ENCODE data around the gene BCDIN3D. TPM values are rescaled to one million over a fixed set of nuclear protein-coding genes. Genes with fewer than 3 reads are reported as not detected.

BCDIN3D gene
- total RNA-seq, 1 donor from 2014 or later: 2.7 TPM

DNA sequence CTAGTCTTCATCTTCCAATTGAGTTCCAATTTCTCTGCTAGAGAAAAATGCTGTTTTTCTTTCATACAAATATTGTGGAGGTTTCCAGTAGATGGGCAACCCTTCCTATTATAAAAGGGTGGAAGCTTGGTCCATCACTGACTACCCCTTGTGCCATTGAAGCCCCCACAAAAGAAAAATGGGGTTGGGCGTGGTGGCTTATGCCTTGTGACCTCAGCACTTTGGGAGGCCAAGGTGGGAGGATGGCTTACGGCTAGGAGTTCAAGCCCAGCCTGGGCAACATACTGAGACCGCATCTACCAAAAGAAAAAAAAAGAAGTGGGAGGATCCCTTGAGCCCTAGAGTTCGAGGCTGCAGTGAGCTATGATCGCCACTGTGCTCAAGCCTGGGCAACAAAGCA lies 37.5 kb downstream of the BCDIN3D start:
- DNase-seq (no peak), ATAC-seq (no peak)
- intact Hi-C loops (cut with micrococcal nuclease): no loop called here

DNA sequence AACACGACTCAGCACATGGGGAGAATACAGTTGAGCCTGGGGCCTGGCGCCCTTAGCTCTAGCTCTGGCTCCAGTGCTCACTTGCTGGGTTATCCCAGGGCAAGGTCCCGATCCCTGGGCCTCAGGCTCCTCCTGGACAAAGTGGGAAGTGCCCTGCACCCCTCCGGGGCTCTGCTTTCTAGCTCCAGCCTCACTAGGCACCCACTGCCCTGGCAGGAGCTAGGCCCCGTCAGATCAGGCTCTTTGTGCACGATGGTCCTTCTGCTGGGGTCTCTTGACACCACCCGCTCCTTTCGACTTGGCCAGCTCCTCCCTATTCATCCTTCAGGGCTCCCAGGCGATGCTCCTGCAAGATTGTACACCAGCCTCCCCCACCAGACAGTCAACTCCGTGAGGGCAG lies 38.1 kb downstream of the BCDIN3D start:
- ATAC-seq: no peak
- no peak for DNase-seq
- intact Hi-C loops (cut with micrococcal nuclease): no loop called here

DNA sequence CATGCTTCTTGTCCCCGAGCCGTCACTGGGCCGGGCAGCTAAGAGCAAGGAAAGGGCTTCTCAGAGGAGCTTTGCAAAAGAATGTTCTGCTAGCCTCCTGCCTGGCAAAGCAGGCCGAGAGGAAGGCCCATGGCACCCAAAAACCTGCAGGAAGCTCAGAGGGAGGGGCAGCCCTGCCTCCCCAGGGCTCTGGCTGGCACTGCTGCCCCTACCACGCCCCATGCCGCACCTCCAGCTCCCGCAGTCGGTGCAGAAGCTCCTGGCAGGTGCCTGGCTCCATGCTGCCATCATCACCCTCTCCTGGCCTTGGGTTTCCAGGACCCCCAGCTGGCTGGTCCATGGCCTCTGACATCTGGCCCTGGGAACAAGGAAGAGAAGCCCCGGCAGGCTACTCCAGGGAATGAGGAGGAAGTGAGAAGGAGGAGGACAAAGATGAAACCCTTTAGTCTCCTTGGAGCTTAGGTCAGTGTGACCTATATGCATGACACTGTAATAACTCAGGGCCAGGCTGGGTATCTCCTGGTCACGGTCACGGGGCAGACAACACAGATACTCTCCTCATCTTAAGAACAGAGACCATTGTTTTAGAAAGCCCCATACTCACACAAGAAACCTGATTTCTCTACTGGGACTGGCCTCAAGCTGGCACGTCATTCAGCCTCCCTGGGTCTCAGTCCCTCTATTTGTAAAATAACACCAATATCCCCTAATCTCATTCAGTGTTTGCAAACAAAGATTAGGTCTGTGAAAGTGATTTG lies 39.0 kb downstream of the BCDIN3D start:
- no peak for ATAC-seq
- no peak for DNase-seq

DNA sequence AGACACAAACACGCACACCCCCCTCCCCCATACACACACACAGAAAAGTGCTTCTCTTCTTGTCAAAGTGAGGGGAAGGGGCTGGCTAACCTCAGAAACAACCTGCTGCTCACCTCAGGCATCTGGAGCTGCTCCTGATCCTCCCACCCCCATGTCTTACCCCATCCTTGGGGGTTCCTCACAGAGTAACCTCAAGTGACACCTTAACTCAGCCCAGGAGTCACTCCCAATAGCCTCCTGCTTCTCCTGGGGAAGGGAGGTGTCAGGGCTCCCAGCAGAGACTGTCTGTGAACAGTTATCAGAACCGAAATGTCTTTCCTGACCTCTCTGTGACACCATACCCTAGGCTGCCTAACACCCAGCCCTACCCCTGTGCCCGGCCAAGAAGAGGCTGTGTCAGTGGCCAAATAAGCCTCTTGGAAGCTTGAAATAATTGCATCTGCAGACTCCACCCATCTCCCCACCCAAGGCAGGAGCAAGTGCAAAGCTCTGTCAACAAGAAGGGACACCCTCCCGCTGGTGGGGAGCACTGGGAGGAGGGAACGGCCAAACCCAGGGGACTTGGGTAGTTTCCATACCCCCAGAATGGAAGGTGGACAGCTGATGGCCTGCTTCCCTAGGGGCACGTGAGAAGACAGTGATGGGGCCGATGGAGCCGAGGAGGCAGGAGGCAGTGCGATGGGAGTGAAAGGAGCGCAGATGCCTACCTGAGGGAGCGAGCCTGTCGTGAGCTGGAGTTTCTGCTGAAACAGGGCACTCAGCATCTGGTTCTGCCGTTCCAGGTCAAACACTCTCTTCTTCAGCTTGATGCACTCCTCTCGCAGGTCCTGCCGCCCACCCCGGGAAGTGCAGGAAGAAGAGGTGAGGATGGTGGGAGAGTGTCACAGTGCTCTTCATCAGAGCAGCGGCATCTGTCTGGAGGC lies 41.5 kb downstream of the BCDIN3D start:
- intact Hi-C loops (cut with micrococcal nuclease): no loop called here
- DNase-seq (no peak), ATAC-seq (peak; percentile 69)

More for the DNA sequence above, 39.0 kb downstream of the BCDIN3D start:
- intact Hi-C loops (cut with micrococcal nuclease): no loop called here

DNA sequence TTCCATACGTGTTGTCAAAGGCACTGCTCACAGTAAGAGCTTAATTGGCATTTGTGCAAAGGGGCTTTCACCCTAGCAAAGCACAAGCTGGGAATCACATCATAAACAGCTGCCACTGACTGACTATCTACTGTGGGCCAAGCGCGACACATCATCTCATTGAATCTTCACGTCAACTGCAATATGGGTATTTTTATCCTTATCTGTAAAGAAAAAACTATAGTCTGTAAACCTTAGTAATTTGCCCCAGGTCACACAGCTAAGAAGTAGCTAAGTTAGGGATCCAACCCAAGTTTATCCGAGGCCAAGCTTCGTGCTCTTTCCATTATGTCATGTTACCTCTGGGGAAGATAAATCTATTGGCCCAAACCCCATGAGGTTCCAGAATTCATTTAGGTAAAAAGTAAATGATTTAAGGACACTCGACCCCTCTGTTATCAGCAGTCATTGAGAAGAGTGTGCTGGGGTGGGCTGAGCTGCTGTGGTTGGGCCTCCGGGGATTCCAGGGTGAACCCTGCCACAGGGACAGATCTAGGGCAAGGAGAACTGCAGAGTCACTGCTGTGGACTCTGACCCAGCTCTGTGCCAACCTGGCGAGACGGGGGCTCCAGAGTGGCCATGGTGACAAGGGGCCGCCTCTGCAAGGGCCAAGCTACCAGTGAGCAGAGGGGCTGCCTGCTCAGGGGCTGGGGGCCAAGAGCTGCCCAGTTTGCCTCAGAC lies 42.3 kb downstream of the BCDIN3D start:
- DNase-seq (no peak), ATAC-seq (peak; percentile 67)
- intact Hi-C loops (cut with micrococcal nuclease): no loop called here

DNA sequence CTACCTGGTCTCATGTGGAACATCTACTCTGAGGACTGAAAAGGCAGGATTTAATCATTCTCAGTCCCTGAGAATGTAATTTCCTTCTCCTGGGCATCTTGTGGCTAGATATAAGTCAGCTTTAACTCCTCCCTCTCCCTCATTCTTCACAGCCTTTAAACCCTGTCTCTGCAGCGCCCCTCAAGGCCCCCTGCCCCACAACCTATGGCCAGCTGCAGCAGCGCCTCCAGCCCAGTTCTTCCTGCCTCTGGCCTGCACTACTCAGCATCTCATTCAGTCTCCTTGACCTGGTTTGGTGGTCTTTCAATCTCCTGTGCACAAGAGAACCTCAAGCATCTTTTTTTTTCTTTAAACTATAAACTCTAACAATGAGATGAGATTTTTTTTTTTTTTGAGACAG lies 44.0 kb downstream of the BCDIN3D start:
- intact Hi-C loops (cut with micrococcal nuclease): no loop called here
- ATAC-seq: no peak
- DNase-seq: no peak

DNA sequence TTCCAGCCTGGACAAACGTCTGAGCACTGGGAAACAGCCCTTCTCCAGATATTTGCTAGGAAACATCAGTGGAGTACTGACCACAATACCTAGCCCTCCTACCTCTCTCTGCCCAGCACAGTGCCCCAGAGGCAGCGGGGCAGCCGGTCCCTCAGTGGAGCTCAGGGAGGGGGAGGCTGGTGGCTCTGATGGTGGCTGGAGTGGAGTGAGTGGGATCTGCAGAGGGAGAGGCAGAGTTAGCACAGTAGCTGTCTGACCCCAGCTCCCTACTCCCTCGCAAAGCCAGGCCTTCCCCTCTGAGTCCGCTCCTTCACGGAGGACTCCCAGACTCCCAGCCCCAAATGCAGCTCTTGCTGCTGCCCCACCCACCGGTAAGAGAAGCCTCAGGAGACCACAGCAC lies 44.7 kb downstream of the BCDIN3D start:
- intact Hi-C loops (cut with micrococcal nuclease): no loop called here
- no peak for DNase-seq

DNA sequence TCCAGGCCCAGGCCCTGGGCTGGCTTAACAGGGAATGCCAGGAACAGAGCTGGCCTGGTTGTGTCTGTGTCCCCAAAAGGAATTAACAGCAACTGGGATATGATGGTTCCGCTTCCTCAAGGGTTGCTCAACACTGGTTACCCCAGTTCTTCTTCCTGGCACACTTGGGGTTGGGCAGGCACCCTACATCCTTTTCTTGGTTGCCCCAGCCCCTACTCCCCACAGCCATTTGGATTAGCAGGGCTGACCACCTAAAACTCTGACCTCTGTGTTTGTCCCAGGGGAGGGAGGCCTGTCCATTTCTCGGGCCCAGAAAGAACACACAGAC lies 45.5 kb downstream of the BCDIN3D start:
- no peak for DNase-seq
- intact Hi-C loops (cut with micrococcal nuclease): no loop called here
- no peak for ATAC-seq

More for the DNA sequence above, 44.7 kb downstream of the BCDIN3D start:
- ATAC-seq: no peak

DNA sequence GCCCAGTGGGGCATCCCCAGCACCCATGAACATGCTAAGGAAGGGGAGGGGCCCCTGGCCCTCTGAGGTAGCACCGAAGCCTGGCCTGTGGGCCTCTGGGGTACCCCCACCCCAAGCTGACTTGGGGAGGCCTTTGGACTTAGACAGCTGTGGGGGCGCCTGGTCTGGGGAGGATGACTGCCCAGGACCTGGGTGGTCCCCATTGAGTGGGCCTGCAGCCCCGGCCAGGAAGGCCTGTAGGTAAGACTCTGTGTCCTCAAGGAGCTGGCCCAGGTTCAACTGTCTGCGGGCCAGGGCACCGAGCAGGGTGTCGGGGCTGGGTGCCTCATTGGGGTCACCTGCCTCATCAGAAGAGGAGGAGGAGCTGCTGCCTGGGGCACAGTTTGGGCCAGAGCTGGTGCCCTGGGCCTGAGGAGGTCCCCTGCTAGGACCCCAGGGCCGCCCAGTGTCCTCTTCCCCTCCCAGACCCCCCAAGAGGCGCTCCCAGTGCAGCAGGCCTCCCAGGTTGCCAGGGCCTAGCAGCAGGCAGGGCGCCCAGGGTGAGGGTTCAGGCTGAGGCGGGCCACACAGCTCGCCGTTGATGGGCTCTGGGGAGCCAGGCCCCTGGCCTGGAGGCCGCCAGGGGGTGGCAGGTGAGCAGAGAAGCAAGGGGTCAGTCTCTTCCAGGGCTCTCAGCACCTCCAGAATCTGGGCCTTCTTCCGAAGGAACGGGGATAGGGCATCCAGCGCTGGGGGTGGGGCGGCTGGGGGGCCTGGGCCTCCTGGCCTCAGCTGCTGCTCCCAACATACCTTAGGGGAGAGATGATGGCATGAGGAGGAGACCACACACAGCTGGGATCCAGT lies 46.1 kb downstream of the BCDIN3D start:
- no peak for ATAC-seq
- no peak for DNase-seq
- intact Hi-C loops (cut with micrococcal nuclease): no loop called here

DNA sequence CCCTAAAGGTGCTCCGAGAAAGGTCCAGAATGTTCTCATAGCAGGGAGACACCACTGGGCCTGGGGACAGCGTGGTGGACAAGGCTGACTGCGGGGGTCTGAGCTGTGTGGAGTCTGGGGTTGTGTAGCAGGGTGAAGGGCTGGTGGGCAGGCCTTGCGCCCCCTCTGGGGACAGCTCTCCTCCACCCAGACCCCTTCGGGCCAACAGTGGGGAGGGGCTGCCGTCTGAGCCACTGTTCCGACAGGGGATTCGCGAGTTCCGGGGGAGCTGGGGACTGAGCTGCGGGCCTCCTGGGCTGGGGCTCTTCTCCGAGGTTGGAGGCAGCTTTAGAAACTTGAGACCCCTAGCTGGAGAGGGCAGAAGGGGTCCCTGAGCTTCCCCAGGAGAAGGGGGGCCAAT lies 46.8 kb downstream of the BCDIN3D start:
- no peak for DNase-seq
- ATAC-seq: no peak
- intact Hi-C loops (cut with micrococcal nuclease): no loop called here

DNA sequence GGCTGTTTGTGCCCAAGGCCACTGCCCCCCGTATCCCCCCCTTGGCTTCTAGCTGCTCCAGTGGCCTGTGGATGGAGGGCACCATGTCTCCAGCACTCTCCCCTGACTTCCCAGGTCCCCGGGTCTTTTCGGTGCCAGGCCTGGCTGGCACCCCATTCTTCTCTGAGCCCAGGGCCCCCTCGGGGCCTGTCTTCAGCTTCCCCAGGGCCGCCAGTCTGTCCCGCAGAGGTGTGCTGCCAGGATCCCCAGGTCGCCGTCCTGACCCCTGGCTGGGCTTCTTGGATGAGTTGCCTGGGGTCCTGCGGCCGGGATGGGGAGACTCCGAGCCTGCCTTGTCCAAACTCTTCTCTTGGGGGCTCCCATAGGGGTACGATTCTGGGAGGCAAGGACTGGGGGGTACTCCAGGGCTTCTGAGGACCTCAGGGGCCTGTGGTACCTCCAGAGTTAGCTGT lies 47.2 kb downstream of the BCDIN3D start:
- DNase-seq (no peak), ATAC-seq (no peak)
- intact Hi-C loops (cut with micrococcal nuclease): no loop called here

DNA sequence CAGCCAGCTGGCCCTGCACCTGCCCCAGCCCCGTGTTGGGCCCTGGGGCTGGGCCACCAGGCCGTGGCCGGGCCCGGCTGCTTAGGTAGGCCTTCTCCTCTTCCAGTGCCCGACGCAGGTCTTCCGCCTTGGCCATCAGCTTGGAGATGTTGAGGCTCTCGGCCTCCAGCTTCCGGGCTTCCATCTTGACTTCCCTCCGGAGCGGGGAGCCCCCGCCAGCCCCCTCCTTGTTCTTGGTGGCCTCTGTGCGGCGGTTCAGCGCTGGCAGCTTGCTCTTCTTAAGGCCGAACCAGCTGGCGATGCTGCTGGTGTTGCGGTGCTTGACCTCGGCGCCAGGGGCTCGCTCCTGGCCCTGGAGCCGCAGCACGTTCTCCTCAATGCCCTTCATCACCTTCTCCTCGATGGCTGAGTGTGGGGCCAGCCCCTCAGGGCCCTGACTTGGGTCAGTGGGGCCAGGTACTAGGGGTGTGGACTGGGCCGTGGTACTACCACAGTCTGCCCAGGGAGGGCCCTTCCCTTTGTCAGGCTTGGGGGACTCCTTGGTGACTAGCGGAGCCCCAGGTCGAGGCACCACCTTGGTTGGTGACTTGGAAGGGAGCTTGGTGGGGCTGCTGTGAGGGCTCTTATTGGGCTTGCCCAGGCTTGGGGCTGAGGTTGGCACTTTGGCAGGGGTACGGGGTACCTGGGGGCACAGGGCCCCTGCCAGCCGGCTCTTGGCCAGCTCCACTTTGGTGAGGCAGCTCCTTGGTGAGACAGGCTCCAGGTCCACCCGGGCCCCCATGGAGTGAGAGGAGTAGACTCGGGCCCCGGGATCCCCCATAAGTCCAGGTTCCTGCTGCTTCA lies 47.9 kb downstream of the BCDIN3D start:
- no peak for ATAC-seq
- DNase-seq: no peak
- intact Hi-C loops (cut with micrococcal nuclease): no loop called here

DNA sequence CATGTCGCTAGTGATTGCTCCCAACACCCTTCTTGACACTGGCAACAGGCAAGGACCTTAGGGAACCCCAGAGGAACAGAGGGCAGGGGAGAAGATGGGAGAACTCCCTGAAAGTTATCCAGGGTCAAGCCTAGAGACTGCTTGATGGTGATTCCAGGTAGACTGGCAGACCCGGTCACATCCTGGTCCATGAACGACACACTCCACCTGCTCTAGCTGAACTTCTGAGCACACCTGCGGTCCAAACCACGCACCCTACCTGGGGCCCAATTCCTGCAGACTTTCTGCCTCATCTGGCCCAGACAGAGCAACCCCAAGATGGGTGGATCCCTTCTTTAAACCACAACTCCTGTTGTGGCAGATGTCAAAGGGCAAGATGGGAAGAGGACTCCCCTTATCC lies 48.9 kb downstream of the BCDIN3D start:
- intact Hi-C loops (cut with micrococcal nuclease): no loop called here
- no peak for DNase-seq

DNA sequence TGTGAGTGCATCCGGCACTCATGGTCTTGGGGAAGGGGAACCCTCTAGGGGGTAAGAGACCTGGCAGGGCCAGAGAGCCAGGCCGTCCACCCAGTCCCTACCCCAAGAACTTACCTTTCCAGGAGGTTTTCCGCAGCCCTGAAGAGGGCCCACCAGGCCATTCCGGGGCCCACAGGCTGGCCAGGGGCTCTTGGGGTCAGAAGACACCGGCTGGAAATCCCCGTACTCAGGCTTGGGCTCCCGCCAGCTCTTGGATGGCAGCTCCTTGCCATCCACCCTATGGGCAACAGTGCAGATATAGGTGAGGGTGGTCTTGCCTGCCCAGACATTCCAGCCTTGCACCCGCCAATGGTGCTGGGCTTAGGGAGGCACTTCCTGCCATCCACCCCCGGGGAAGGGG lies 49.3 kb downstream of the BCDIN3D start:
- DNase-seq (no peak), ATAC-seq (no peak)
- intact Hi-C loops (cut with micrococcal nuclease): no loop called here

More for the DNA sequence above, 48.9 kb downstream of the BCDIN3D start:
- no peak for ATAC-seq

DNA sequence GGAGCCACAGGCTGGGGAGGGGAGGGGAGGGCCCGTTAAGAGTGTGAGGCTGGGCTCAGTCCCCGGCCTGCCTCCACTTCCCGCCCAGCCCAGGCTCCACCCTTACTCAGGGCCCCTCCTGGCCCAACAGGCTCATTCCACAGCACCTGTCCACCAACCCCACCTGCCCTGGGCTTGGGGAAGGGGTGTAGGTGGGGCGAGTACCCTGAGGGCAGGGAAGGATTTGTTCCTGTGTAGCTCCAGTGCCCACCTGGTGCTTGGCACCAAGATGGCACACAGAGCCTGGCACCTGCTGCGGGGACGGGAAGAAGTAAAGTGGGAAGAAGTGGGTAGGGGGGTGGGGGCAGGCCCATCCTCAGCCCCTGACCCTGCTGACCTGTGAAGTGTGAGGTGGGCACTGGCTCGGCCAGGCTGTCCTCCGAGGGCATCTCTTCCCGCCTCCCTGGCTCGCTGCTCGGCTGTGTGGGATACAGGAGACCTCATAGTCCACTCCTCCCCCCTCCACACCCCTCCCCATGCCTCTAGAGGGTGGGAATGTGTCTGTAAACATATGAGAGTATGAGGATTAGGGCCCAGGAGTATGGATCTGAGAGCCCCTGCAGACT lies 49.8 kb downstream of the BCDIN3D start:
- intact Hi-C loops (cut with micrococcal nuclease): no loop called here
- DNase-seq: no peak
- no peak for ATAC-seq

DNA sequence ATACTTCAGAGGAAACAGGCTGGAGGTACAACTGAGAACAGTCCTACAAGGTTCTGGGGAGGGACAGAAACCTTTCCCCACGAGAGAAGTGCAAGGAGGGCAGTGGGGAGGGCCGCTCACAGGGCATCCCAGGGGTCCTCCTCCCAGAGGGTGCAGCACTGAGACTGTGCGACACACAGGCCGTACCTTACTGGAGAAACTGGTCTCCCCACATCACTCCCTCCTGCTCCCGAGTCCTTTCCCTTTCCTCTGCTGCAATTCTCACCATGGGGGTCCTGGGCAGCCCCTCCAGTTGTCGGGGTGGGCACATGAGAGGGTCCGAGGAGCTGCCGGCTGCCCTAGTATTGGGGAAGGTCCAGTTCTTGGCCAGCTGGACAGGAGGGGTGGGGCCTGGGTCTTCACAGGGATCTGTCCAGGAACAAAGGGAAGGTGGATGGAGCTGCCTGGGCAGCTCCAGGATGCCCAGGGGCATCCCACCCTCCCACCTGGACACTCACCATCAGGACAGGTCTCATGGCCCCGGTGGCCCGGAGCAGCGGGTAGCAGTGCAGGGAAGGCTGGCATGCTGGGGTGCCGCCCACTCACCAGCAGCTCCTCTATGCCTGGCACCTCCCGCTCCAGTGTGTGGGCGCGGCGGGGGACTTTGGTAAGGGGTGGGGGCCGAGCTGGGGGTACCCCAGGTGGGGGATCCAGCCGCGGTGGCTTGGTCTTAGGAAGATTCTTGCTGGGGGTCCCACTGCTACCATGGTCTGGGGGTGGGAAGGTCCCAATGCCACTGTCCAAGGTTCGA lies 50.5 kb downstream of the BCDIN3D start:
- DNase-seq (no peak), ATAC-seq (no peak)
- intact Hi-C loops (cut with micrococcal nuclease): no loop called here

DNA sequence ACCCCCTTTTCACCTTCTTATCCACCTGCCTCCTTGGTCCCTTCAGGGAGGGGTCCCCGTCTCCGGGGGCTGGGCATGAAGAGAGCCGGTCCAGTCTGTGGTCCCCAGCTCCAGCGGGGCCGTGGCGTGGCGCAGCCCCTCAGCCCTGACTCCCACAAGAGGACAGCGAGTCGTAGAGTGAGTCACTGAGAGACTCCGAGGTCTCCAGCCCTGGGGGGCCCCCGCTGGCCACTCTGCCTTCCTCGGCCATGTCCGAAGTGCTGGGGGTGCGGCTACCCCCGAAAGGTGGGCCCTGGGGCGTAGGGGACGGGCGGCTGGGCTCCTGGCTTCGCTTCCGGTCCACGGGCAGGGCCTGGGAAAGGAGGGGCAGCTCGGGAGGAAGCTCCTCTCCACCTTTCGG lies 51.2 kb downstream of the BCDIN3D start:
- DNase-seq (no peak), ATAC-seq (no peak)
- intact Hi-C loops (cut with micrococcal nuclease): no loop called here

Measured in left ventricle myocardium superior (tissue), 1 donor.